Memory B cell (primary cell): ENCODE results near the gene CHRNA4.

Experiments
- ATAC-seq: fragments of 150-1000 bp; cut with Tn5 transposase; 2 replicates; pipeline ENCODE4 v1.10.0; 2021; ENCODE audit warnings: low read depth, mild to moderate bottlenecking, moderate library complexity
- DNase-seq, 2 donors: peaks; one replicate each; pipeline ENCODE4 v3.0.0; 2022; ENCODE audit warnings: low spot score in 2 of 2
- H3K27ac Mint-ChIP-seq: one replicate; pipeline ENCODE4 v1.8.0; 2022; ENCODE audit warnings: mild to moderate bottlenecking, moderate library complexity, mixed read lengths
- H3K27me3 Mint-ChIP-seq: one replicate; pipeline ENCODE4 v1.8.0; 2022; ENCODE audit warnings: mixed read lengths
- H3K36me3 Mint-ChIP-seq: one replicate; pipeline ENCODE4 v1.8.0; 2022; ENCODE audit warnings: mild to moderate bottlenecking, mixed read lengths
- H3K4me1 Mint-ChIP-seq: one replicate; pipeline ENCODE4 v1.8.0; 2022; ENCODE audit warnings: mixed read lengths
- H3K4me3 Mint-ChIP-seq: one replicate; pipeline ENCODE4 v1.8.0; 2022; ENCODE audit warnings: mild to moderate bottlenecking, moderate library complexity, mixed read lengths
- H3K9me3 Mint-ChIP-seq: one replicate; pipeline ENCODE4 v1.8.0; 2022; ENCODE audit warnings: mixed read lengths

CHRNA4 gene

DNA sequence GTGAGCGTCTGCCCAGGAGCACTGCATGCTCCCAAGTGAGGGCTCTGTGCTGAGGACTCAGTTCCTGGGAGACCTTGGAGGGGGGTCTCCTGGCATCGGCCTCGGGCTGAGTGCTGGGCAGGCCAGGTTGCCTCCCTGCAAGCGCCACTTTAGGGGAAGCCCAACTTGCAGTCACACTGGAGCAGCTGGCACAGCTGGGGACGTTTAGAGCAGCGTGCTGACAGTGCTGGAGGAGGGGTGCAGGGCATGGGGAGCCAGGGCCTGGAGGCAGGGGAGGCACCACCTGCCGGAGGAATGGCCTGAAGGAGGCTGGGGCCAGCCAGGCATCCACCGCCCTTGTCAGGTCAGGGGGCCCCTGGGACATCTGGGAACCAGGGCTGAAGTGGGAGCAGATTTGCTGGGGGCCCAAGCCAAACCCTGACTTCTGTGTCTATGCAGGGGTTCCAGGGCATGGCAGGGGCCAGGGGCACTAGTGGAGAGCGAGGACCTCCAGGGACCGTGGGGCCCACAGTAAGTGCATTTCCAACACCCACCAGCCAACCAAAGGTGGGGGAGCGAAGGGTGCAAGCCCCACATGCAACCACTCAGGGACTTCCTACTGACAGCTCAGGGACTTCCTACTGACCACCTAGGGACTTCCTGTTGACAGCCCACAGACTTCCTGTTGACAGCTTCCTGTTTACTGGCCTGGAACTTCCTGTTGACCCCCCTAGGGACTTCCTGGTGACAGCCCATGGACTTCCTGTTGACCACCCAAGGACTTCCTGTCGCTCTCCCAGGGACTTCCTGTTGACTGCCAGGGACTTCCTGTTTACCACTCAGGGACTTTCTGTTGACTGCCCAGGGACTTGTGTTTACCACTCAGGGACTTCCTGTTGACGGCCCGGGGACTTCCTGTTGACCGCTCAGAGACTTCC lies 34.6 kb downstream of the CHRNA4 start:
- H3K27ac Mint-ChIP-seq: peak overlapping the region; percentile 82
- H3K4me1 Mint-ChIP-seq: peaks cover 3% of the 10 kb centered on the region
- H3K36me3 Mint-ChIP-seq: no peaks in the 10 kb centered on the region
- DNase-seq (no peak), ATAC-seq (peak; percentile 46)
- H3K4me3 Mint-ChIP-seq: no peak overlapping the region
- peaks cover 4% of the 10 kb centered on the region for H3K27me3 Mint-ChIP-seq
- peaks cover 4% of the 10 kb centered on the region for H3K9me3 Mint-ChIP-seq

GRCh38 chr20:63325554-63326313 lies 35.4 kb downstream of the CHRNA4 start:
- Mint-ChIP-seq H3K27ac (no peak overlapping the region), H3K4me1 (peaks cover 3% of the 10 kb centered on the region), H3K27me3 (peaks cover 6% of the 10 kb centered on the region), H3K36me3 (no peaks in the 10 kb centered on the region), H3K4me3 (no peak overlapping the region), H3K9me3 (peaks cover 2% of the 10 kb centered on the region)
- DNase-seq: no peak
- ATAC-seq: no peak

- H3K27me3 Mint-ChIP-seq: peaks cover 6% of the 10 kb centered on the region
- H3K4me3 Mint-ChIP-seq: no peak overlapping the region
- no peaks in the 10 kb centered on the region for H3K36me3 Mint-ChIP-seq
- H3K27ac Mint-ChIP-seq: no peak overlapping the region
- H3K4me1 Mint-ChIP-seq: peaks cover 3% of the 10 kb centered on the region
- DNase-seq (no peak), ATAC-seq (no peak)
- H3K9me3 Mint-ChIP-seq: peaks cover 2% of the 10 kb centered on the region
Observed at GRCh38 chr20:63325021-63325471, 36.1 kb downstream of the CHRNA4 start.

- H3K4me1 Mint-ChIP-seq: peaks cover 3% of the 10 kb centered on the region
- no peaks in the 10 kb centered on the region for H3K36me3 Mint-ChIP-seq
- ATAC-seq (no peak), DNase-seq (no peak)
- peaks cover 2% of the 10 kb centered on the region for H3K9me3 Mint-ChIP-seq
- H3K27me3 Mint-ChIP-seq: peaks cover 7% of the 10 kb centered on the region
- no peak overlapping the region for H3K27ac Mint-ChIP-seq
- no peak overlapping the region for H3K4me3 Mint-ChIP-seq
Observed at GRCh38 chr20:63323357-63323981, 37.7 kb downstream of the CHRNA4 start.

GRCh38 chr20:63322933-63323273 lies 38.2 kb downstream of the CHRNA4 start:
- no peak for DNase-seq
- peaks cover 3% of the 10 kb centered on the region for H3K4me1 Mint-ChIP-seq
- peaks cover 7% of the 10 kb centered on the region for H3K27me3 Mint-ChIP-seq
- peaks cover 2% of the 10 kb centered on the region for H3K9me3 Mint-ChIP-seq
- no peaks in the 10 kb centered on the region for H3K36me3 Mint-ChIP-seq
- no peak overlapping the region for H3K27ac Mint-ChIP-seq
- H3K4me3 Mint-ChIP-seq: no peak overlapping the region
- ATAC-seq: no peak

GRCh38 chr20:63322146-63322932 lies 38.8 kb downstream of the CHRNA4 start:
- DNase-seq (no peak), ATAC-seq (no peak)
- H3K4me3 Mint-ChIP-seq: no peak overlapping the region
- H3K27ac Mint-ChIP-seq: no peak overlapping the region
- H3K27me3 Mint-ChIP-seq: peaks cover 7% of the 10 kb centered on the region
- H3K4me1 Mint-ChIP-seq: peaks cover 3% of the 10 kb centered on the region
- no peaks in the 10 kb centered on the region for H3K36me3 Mint-ChIP-seq
- peaks cover 2% of the 10 kb centered on the region for H3K9me3 Mint-ChIP-seq

DNA sequence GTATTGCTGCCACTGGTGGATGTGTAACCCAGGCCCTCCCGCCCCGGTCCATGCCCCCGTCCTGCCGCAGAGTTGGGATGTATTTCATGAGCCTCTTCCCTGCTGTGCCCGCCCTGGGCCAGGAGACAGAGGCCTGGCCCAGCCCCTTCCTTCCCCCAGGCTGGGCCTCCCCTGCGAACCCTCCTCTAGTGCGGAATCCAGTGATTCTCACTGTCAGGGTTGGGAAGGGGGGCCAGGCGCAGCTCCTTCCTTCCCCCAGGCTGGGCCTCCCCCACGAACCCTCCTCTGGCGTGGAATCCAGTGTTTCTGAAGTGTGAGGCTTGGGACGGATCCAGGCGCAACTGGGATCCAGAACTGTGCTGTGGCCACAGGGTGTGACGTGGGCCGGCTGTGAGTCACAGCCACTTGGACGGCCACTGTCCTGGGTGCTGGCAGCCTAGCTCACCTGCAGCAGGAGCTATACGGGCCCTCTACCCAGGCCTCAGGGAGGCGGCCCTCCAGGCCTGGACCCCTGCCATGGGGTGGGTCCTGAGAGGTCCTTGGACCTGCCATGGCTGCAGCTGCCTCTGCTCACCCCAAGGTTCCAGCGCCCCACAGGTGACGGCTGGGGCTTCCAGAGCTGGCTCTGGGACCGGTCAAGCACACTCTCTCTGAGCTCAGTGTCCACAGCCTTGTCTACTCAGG lies 39.9 kb downstream of the CHRNA4 start:
- no peaks in the 10 kb centered on the region for H3K4me1 Mint-ChIP-seq
- ATAC-seq (no peak), DNase-seq (no peak)
- no peaks in the 10 kb centered on the region for H3K9me3 Mint-ChIP-seq
- no peak overlapping the region for H3K4me3 Mint-ChIP-seq
- no peak overlapping the region for H3K27ac Mint-ChIP-seq
- H3K36me3 Mint-ChIP-seq: no peaks in the 10 kb centered on the region
- peaks cover 7% of the 10 kb centered on the region for H3K27me3 Mint-ChIP-seq

GRCh38 chr20:63320616-63321147 lies 40.5 kb downstream of the CHRNA4 start:
- ATAC-seq: no peak
- no peak overlapping the region for H3K27ac Mint-ChIP-seq

DNA sequence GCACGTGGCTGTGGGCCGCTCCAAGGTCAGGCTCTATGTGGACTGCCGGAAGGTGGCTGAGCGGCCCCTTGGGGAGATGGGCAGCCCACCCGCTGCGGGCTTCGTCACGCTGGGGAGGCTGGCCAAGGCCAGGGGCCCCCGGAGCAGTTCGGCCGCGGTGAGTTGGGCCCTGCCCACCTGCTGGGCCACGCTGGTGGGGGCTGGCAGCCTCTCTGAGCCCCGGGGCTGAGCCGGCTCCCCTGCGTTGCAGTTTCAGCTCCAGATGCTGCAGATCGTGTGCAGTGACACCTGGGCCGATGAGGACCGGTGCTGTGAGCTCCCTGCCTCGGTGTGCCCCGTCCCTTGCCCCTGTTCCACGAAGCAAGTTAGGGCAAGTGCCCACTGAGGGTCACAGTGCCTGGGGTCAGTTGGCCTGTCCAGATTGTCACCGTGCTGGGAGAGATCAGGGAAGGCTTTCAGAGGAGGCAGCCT lies 41.1 kb downstream of the CHRNA4 start:
- H3K9me3 Mint-ChIP-seq: no peaks in the 10 kb centered on the region
- H3K4me3 Mint-ChIP-seq: no peak overlapping the region
- no peak overlapping the region for H3K27ac Mint-ChIP-seq
- DNase-seq: no peak
- peaks cover 10% of the 10 kb centered on the region for H3K27me3 Mint-ChIP-seq
- no peaks in the 10 kb centered on the region for H3K4me1 Mint-ChIP-seq
- no peak for ATAC-seq
- H3K36me3 Mint-ChIP-seq: no peaks in the 10 kb centered on the region

More at GRCh38 chr20:63320616-63321147, 40.5 kb downstream of the CHRNA4 start:
- Mint-ChIP-seq H3K36me3 (no peaks in the 10 kb centered on the region), H3K4me1 (no peaks in the 10 kb centered on the region), H3K4me3 (no peak overlapping the region), H3K27me3 (peaks cover 7% of the 10 kb centered on the region), H3K9me3 (no peaks in the 10 kb centered on the region)
- no peak for DNase-seq

DNA sequence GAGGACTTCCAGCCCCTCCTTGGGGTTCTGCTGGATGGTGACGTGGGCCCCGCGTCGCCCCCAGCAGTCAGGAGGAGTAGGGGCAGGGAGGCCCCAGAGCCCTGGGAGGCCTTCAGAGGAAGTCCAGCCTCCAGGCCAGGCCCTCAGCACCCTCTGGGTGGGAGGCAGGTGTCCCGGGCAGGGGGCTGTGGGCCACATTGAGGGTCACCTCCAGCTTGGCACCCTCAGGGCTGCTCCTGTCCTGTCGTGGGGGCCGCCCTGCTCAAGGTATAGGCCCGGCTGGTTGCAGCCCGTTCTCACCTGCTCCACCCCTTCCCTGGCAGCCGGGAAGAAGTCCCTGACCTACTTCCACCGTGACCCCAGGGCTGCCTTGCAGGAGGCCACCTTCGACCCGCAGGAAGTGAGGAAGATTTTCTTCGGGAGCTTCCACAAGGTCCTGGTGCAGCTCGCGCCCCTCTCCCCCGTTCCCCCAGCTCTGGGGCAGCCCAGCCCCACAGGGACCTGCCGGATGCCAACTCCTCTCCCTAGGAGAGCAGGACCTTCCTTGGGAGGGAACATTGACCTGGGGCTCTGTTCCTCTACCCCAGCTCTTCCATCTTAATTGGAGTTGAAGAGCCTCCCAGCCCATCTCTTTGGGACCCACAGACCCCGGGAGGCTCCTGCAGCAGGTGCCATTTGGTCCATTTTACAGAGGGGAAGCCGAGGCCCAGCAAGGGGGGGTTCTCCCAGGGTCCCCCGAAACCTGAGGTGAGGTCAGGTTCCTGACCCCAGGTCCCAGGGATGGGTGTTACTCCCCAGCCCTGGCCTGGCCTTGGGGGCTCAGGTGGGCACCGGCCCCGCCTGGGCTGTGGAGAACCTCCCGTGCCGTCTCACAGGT lies 41.7 kb downstream of the CHRNA4 start:
- DNase-seq: no peak
- Mint-ChIP-seq H3K9me3 (no peaks in the 10 kb centered on the region), H3K36me3 (no peaks in the 10 kb centered on the region), H3K27me3 (peaks cover 10% of the 10 kb centered on the region), H3K27ac (no peak overlapping the region), H3K4me3 (no peak overlapping the region), H3K4me1 (no peaks in the 10 kb centered on the region)
- ATAC-seq: no peak

- DNase-seq (no peak), ATAC-seq (no peak)
- peaks cover 6% of the 10 kb centered on the region for H3K27me3 Mint-ChIP-seq
Observed at GRCh38 chr20:63318391-63319163, 42.6 kb downstream of the CHRNA4 start.

More at GRCh38 chr20:63318391-63319163, 42.6 kb downstream of the CHRNA4 start:
- Mint-ChIP-seq H3K36me3 (no peaks in the 10 kb centered on the region), H3K4me3 (no peak overlapping the region), H3K9me3 (no peaks in the 10 kb centered on the region), H3K4me1 (no peaks in the 10 kb centered on the region), H3K27ac (no peak overlapping the region)
